PC-3 (cell line): ENCODE data around the gene PRKD2. TPM values are rescaled to one million over a fixed set of nuclear protein-coding genes. Genes with fewer than 3 reads are reported as not detected.

ENCODE experiments used
- ATAC-seq: fragments of 200-7000 bp; cut with Tn5 transposase; 2 replicates; pipeline ENCODE4 v1.9.1; 2020; ENCODE audit warnings: mild to moderate bottlenecking, moderate library complexity
- BruUV-seq: library from RNA; stranded (reverse); fragments of 400-500 nt; replicated peaks from 2 replicates; lab custom pipeline; 2021; lab: Mats Ljungman, UMichigan
- CTCF ChIA-PET: fragments of 300-600 bp; sonication (Branson Sonifier 250); formaldehyde crosslinking; loops from one replicate; lab custom pipeline; 2022; ENCODE audit warnings: antibody characterized with exemption; lab: Charles Lee
- POLR2A ChIA-PET: fragments of 300-600 bp; sonication (Branson Sonifier 250); formaldehyde crosslinking; loops from one replicate; lab custom pipeline; 2022; ENCODE audit warnings: antibody characterized with exemption; ENCODE audit not compliant: unreplicated experiment; lab: Charles Lee
- DNase-seq: peaks from one replicate; pipeline ENCODE4 v3.0.0-alpha.2; 2015
- H2AFZ ChIP-seq: fragments of 300-600 bp; sonication (generic); 2 replicates; pipeline ENCODE4 v1.6.0; 2016; ENCODE audit warnings: antibody characterized with exemption, low read length
- H3F3A ChIP-seq: fragments of 300-600 bp; sonication (generic); one replicate; pipeline ENCODE4 v1.6.0; 2017; ENCODE audit warnings: antibody characterized with exemption, low read length, control low read depth, mild to moderate bottlenecking; ENCODE audit not compliant: unreplicated experiment
- H3K27ac ChIP-seq: fragments of 300-600 bp; sonication (generic); 2 replicates; pipeline ENCODE4 v1.5.1; 2016; ENCODE audit warnings: mild to moderate bottlenecking, low read length
- H3K27me3 ChIP-seq: fragments of 300-600 bp; sonication (generic); 2 replicates; pipeline ENCODE4 v1.6.1; 2016; ENCODE audit warnings: low read length, mixed read lengths
- H3K36me3 ChIP-seq: fragments of 300-600 bp; sonication (generic); 2 replicates; pipeline ENCODE4 v1.6.1; 2016; ENCODE audit warnings: low read depth, mixed run types, low read length, mixed read lengths
- H3K4me1 ChIP-seq: fragments of 300-600 bp; sonication (generic); 2 replicates; pipeline ENCODE4 v1.5.1; 2016; ENCODE audit warnings: low read length; ENCODE audit not compliant: insufficient read depth
- H3K4me2 ChIP-seq: fragments of 300-600 bp; sonication (generic); 2 replicates; pipeline ENCODE4 v1.6.0; 2016; ENCODE audit warnings: low read length
- H3K4me3 ChIP-seq: fragments of 300-600 bp; sonication (generic); 2 replicates; pipeline ENCODE4 v1.5.1; 2016; ENCODE audit warnings: mild to moderate bottlenecking, low read length, mixed read lengths
- H3K79me2 ChIP-seq: fragments of 300-600 bp; sonication (generic); 2 replicates; pipeline ENCODE4 v1.6.1; 2017; ENCODE audit warnings: low read length, mixed read lengths
- H3K9ac ChIP-seq: fragments of 300-600 bp; sonication (generic); 2 replicates; pipeline ENCODE4 v1.6.0; 2016; ENCODE audit warnings: mild to moderate bottlenecking, low read length
- H3K9me2 ChIP-seq: fragments of 300-600 bp; sonication (generic); replicated peaks from 2 replicates; pipeline ENCODE4 v1.6.1; 2016; ENCODE audit warnings: mixed run types, low read length, mixed read lengths
- H3K9me3 ChIP-seq: fragments of 300-600 bp; sonication (generic); 2 replicates; pipeline ENCODE4 v1.6.1; 2016; ENCODE audit warnings: low read length, mixed read lengths
- H4K20me1 ChIP-seq: fragments of 300-600 bp; sonication (generic); 2 replicates; pipeline ENCODE4 v1.6.1; 2016; ENCODE audit warnings: low read length, mixed read lengths
- EZH2 ChIP-seq: fragments of 300-600 bp; sonication (generic); IDR thresholded peaks from one replicate; pipeline ENCODE4 v1.6.1; 2017; ENCODE audit warnings: antibody characterized with exemption, mild to moderate bottlenecking, low read length; ENCODE audit not compliant: unreplicated experiment
- EZH2phosphoT487 ChIP-seq: fragments of 300-600 bp; sonication (generic); IDR thresholded peaks from 2 replicates; pipeline ENCODE4 v1.6.1; 2018; ENCODE audit warnings: mild to moderate bottlenecking, antibody characterized with exemption, low read length, borderline replicate concordance
- intact Hi-C: fragments of 100-400 bp; cut with micrococcal nuclease; formaldehyde crosslinking; loops from 2 replicates; pipeline ENCODE4 v1.9.0; 2023
- total RNA-seq: library from RNA; depleted of rRNA; stranded (reverse); fragments of >200 nt; gene quantifications from 2 replicates; pipeline ENCODE4 v1.2.3, GENCODE V29; 2014
- TF ChIP-seq, protein P1 (sequence below): fragments of 300-600 bp; sonication (generic); conservative IDR thresholded peaks from 2 replicates; pipeline ENCODE4 v1.5.1; 2017; ENCODE audit warnings: antibody characterized with exemption, low read depth, mild to moderate bottlenecking, low read length

PRKD2 gene
- total RNA-seq, 1 experiment from 2014 or later = 24.1 TPM

DNA sequence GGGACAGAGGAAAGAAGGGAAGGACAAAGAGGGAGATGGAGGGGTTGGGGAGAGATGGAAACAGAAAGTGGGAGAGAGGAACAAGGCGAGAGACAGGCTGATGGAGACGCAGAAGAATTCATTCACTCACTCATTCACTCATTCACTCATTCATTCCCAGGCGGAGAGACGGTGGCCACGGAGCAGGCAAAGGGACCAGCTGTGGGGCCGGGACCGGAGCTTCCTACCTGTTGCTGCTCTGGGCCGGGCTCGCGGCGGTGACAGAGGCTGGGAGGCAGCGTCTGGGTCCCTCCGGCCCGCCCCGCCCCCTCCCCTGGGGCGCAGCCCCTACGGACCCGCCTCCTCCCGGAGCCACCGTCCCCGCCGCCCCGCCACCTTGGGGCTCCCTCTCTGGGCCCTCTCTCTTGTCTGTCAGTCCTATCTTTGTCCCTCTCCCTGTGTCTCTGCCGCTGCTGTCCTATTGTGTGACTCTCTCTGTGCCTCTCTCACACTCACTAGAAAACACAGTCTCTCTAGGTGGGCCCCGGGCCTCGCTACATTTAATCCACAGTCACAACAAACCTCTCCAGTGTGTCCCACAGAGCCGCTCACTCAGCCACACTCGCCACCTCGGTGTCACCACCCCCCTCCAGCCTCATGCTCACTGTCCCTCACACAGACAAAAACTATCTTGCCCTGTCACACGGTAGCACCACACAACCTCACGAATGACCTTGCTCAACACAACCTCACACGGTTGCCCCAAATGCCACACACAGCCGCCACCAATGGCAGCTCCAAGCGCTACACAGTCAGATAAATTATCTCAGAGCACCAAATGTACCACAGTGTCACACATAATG is 80.8 kb downstream of the PRKD2 start, which contains the start of gene GNG8:
GNG8 (minus strand) TSS at position 283 of the 842 bp plus-strand sequence. CDS start 1,520 bp downstream, outside the sequence.
- no peak within 1 kb of the TSS for H3K4me2 ChIP-seq
- no peak within 1 kb of the TSS for H3K4me3 ChIP-seq
- BruUV-seq = no TSS peak
- H3F3A ChIP-seq = no peaks in the 10 kb centered on the region
- H3K27me3 ChIP-seq = no peaks in the 10 kb centered on the region
- no peaks in the 10 kb centered on the region for H4K20me1 ChIP-seq
- no peak for DNase-seq
- H3K9me2 ChIP-seq = no peaks in the 10 kb centered on the region
- CTCF ChIA-PET = interaction anchor here (0.7 kb wide), 2 partner anchors 36 to 92 kb away, joined by 7 to 14 read pairs; no protein-coding TSS in a partner anchor
- peaks cover 16% of the 10 kb centered on the region; the same call in 1 of the 2 replicates for H3K4me1 ChIP-seq
- no peak for TF ChIP-seq EZH2
- no peak for TF ChIP-seq EZH2phosphoT487
- TF ChIP-seq, protein P1, sequence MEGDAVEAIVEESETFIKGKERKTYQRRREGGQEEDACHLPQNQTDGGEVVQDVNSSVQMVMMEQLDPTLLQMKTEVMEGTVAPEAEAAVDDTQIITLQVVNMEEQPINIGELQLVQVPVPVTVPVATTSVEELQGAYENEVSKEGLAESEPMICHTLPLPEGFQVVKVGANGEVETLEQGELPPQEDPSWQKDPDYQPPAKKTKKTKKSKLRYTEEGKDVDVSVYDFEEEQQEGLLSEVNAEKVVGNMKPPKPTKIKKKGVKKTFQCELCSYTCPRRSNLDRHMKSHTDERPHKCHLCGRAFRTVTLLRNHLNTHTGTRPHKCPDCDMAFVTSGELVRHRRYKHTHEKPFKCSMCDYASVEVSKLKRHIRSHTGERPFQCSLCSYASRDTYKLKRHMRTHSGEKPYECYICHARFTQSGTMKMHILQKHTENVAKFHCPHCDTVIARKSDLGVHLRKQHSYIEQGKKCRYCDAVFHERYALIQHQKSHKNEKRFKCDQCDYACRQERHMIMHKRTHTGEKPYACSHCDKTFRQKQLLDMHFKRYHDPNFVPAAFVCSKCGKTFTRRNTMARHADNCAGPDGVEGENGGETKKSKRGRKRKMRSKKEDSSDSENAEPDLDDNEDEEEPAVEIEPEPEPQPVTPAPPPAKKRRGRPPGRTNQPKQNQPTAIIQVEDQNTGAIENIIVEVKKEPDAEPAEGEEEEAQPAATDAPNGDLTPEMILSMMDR = no peak
- H3K9me3 ChIP-seq = no peaks in the 10 kb centered on the region
- no peak within 1 kb of the TSS for H3K27ac ChIP-seq
- H3K9ac ChIP-seq = no peak within 1 kb of the TSS
- no peak within 1 kb of the TSS for H2AFZ ChIP-seq
- ATAC-seq = no peak
- POLR2A ChIA-PET = no interaction called here
- intact Hi-C loops = no loop called here
- no peaks in the 10 kb centered on the region for H3K36me3 ChIP-seq
- no peaks in the 10 kb centered on the region for H3K79me2 ChIP-seq

DNA sequence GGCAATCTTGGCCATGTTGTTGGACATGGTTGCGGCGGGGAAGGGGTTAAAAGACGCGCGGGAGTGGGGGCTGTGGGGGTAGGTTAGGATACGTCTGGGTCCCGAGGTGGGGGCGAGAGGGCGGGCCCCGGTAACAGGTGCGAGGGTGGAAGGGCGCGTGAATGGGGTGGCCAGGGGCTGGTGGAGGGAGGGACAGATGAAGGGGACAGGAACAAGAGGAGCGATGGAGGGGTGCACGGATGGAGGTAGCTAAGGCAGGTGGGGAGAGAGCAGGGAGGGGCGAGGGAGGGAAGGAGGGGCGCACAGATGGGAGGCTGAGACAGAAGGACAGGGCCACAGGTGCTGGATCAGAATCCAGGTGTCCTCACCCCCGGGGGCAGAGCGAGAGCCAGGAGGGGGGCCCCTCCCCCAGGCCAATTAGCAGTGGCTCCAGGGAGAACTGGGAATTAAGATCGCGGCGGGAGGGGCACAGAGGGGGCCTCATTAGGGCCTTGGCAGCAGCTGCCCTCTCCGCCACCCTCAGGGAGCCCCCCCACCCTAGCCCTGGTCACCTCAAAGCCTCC is 82.2 kb downstream of the PRKD2 start:
- ChIA-PET POLR2A (no interaction called here), CTCF (interaction anchor here (0.6 kb wide), 1 partner anchor 27 kb away, joined by 10 read pairs; no protein-coding TSS in a partner anchor)
- DNase-seq (no peak), ATAC-seq (no peak)
- Histone ChIP-seq H3K27me3 (no peaks in the 10 kb centered on the region), H3K4me2 (peak overlapping the region; percentile 76), H3K36me3 (no peaks in the 10 kb centered on the region), H3K9ac (no peak overlapping the region), H3K79me2 (no peaks in the 10 kb centered on the region), H3K4me1 (peaks cover 12% of the 10 kb centered on the region; the same call in 1 of the 2 replicates), H4K20me1 (no peaks in the 10 kb centered on the region), H3K9me3 (no peaks in the 10 kb centered on the region), H2AFZ (peak overlapping the region; percentile 74), H3K27ac (no peak overlapping the region), H3F3A (no peaks in the 10 kb centered on the region), H3K4me3 (peak overlapping the region; percentile 61; the same call in 1 of the 2 replicates), H3K9me2 (no peaks in the 10 kb centered on the region)
- no TSS peak for BruUV-seq
- intact Hi-C loops = no loop called here
- TF ChIP-seq, protein P1 = no peak
- no peak for TF ChIP-seq EZH2phosphoT487
- no peak for TF ChIP-seq EZH2
